Medulla oblongata (tissue), 1 donor: ENCODE data around the gene GAPDHS.

Experiments used
- DNase-seq: peaks from one replicate; pipeline ENCODE4 v3.0.0-alpha.2; 2015; ENCODE audit errors: extremely low spot score

The GAPDHS gene

DNA sequence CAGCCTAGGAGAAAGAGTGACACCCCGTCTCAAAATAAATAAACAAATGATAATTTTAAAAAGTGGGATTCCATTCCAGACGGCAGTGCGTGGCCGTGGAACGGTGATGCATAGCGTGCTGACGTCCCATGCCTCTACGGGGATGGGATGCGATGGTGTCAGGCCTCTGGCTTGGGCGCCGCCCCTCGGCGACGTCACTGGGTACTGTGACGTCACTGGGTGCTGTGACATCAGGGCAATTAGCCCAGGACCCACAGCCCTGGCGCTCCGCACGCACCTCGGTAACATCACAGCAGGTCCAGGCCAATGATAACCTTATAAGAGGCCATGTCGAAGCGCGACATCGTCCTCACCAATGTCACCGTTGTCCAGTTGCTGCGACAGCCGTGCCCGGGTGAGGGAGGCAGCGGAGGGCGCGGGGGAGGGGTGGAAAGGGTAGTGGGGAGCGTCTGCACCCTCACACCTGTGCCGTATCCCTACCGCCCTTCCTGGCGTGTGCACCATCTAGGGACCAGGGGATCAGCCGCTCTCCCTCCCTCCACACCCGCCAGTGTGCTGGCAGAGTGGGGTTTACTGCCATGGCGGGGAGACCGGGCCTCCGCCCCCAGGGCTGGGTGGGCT lies at the start of gene GAPDHS:
Gene GAPDHS, plus strand, starts transcription at position 256 of the 621 bp plus-strand sequence. Its CDS starts 72 bp downstream, at position 328.
- no peak for DNase-seq

DNA sequence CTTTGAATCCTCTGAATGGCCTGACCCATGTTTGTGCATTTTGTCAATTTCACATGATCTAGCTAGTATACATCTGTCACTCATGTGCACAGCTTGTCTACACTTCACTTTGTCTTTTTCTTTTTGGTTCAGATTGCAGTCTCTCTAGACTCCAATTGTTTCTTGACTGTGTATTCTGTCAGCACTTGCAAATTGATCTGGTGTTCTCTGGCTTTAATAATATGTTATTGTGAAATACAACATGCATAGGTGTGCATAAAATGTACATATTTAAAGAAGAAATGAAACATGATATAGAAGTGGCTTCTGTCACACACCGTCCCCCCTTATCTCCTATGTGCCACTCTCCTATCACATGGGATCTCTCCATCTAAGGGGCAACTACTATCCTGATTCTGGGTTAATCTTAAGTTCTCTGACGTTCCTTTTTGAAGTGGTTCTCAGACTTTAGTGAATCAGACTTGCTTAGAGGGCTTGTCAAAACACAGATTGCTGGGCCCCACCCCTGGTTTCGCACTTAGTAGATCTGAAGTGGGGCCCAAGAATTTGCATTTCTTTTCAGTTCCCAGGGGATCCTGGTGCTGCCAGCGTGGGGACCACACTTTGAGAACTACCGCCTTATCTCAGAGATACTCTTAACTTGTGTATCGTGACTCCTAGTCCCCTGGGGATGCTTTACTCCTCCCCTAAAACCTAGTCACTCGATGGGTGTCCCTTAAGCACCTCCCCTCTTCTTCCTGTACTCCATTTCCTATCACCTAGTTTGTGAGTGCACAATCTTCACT lies 48.8 kb upstream of the GAPDHS start:
- DNase-seq = no peak

DNA sequence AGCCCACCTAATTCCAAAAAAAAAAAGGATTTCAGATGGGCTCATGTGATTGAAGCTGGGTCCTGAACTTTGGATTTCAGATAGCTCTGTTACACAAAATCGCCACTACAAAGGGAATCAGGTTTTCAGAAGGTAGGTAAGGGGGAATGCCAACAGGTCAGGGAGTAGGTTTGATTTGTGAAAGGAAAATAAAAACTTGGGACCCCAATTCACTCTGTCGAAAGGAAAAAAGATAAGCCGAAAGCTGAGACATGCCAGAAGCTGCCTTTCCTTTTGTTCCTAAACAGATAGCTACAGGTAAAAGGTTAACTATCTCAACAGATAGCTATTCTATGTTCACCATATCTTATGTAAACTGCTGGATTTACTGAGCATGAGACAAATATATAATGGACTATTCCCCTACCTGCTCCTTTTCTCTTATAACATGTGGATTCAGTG lies 47.0 kb upstream of the GAPDHS start:
- no peak for DNase-seq

DNA sequence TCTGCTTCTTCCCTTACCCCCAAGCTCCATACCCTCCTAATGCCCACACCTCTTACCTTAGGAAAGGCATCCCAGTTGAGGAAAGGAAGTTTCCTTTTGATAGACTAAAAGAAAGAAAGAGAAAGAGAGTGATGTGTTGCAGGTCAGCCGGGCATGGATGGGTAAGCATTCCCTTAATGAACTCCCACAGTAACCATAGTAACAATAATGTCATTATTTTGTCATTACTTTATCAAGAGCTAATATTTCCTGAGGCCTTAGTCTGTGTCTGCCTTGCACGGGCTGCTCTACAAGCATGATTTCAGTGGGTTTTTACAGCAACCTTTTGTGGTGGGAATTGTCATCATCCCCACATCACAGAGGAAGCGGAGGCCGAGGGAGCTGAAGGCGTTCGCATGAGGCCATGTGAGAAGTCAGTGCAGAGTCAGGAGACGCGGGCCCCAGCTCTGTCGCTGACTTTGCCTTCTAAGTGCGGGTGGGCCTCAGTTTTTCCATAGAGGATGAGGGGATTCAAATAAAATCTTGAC lies 45.5 kb upstream of the GAPDHS start:
- no peak for DNase-seq

DNA sequence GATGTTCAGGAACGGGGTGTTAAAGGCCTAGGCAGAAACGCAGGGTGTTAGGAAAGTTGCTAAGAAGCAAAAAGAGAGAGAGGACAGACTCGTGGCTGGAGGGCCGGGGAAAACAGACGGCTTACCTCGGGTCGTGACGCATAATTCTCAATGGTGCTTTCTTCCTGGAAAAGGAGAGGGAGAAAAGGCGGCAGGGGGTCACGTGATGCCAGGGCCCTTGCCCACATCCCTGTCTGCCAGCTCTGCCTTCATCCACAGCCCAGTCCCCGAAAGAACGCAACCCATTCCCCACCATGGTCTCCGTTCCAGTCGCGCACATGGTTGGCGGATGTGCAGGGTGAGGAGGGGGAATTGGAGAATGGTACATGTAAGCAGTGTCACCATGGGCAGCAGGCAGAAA lies 44.6 kb upstream of the GAPDHS start:
- DNase-seq = no peak

DNA sequence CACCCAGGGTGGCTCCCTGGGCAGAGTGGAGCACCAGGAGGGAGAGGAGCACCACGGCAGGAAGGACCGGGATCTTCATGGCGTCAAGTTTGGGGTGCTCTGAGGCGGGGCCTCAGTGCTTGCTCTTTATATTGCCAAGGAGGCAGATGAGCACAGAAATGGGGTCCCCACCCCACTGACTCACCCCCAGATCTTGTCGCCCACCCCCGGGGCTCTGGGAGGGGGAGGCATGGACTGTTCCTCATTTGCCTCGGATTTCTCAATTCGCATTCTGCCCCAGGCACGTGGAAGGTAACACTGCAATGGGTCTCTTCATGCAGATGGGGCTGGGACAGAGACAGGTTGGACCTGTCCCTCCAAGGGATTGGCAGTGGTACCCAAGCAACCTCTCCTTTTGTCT lies 42.9 kb upstream of the GAPDHS start, which contains the start of gene KRTDAP:
Gene KRTDAP, minus strand, starts transcription at position 101 of the 400 bp plus-strand sequence. Its CDS starts 22 bp downstream, at position 79.
- no peak for DNase-seq

GRCh38 chr19:35491836-35492360 lies 41.4 kb upstream of the GAPDHS start:
- no peak for DNase-seq

GRCh38 chr19:35493971-35494370 lies 39.3 kb upstream of the GAPDHS start:
- DNase-seq = no peak

DNA sequence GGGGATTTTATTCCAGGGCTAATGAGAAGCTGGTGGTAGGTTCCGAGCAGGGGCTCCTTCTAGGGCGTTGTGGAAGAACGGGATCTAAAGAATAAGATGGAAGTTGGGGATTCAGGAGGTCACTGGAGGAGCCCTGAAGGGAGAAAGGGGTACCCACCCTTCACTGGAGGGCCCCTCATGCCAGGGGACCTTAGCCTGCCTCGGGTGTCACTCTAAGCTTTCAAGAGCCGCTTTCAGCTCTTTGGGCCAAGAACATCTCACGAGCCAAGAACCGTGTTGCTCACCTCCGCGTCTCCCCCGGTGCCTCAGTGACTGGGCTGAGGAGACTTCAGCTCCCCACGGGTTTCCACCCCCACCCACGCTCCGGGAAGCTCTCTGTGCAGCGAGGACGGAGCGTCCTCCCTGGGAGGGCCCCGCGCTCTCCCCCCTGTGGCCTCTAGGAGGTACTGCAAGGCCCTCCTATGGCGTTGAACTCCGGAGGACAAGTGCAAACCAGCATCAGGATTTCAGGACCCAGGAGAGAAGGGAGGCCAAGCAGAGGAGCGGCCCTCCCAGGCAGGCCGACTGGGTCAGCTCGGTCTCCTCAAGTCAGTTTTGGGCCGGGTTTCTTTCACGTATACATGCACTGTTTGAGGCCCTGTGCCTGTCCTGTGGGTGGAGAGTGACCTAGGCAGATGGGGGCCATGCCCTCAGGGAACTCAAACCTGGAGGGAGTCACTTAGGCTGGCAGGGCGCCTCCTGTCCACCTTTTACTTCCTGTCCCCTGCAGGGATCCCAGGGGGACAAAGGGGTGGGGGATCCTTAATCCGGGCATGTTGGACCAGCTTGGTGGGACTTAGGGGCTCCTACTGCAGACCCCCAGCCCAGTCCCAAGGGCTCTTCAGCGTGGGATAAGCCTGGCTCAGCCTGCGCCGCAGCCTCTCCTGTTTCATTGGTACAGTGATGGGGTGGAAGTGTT lies 37.9 kb upstream of the GAPDHS start:
- peak; percentile 67 for DNase-seq

GRCh38 chr19:35497406-35497805 lies 35.9 kb upstream of the GAPDHS start:
- DNase-seq = no peak

- no peak for DNase-seq
These were observed 35.0 kb upstream of the GAPDHS start for GRCh38 chr19:35498220-35498619.

GRCh38 chr19:35498984-35499527 lies 34.2 kb upstream of the GAPDHS start:
- no peak for DNase-seq

GRCh38 chr19:35500611-35501010 lies 32.6 kb upstream of the GAPDHS start:
- no peak for DNase-seq

GRCh38 chr19:35501684-35502083 lies 31.6 kb upstream of the GAPDHS start:
- no peak for DNase-seq

- DNase-seq = no peak
These were observed 30.5 kb upstream of the GAPDHS start for GRCh38 chr19:35502751-35503150.

DNA sequence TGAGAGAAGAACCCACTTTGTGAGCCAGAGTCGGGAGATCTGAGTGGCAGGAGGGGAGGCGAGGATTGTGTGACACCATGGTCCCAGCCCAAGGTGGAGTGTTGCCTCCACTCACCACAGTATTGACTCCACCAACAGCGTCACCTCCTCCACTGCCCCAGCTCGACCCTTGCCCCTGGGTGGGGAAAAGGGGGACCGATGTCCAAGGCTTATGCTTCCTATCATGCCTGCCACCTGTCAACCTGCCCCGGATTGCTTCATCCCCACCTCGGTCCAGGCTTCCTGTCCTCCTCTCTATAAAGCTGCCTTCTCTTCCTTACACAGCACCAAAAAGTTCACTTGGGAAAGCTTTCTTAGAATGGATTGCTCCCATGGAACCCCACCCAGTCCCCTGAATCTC lies 27.2 kb upstream of the GAPDHS start:
- no peak for DNase-seq

DNA sequence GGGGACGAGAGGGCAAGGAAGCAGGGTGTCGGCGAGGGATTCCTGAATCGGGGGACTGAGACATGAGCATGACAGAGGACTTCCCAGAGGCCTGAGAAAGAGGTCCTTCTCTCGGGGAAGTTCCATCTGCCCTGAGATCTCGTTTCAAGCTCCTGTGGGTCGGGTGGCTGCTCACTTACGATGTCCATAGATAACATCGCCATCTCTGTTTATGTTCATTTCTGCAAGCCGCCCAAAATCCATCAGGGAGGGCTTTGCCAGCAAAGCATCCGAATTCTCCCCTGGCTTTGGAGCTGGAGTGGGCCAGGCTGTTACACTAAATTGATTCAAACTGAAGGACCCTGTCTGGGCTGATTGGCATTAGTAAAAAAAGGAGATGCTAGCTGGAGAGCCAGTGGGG lies 25.7 kb upstream of the GAPDHS start:
- no peak for DNase-seq

DNA sequence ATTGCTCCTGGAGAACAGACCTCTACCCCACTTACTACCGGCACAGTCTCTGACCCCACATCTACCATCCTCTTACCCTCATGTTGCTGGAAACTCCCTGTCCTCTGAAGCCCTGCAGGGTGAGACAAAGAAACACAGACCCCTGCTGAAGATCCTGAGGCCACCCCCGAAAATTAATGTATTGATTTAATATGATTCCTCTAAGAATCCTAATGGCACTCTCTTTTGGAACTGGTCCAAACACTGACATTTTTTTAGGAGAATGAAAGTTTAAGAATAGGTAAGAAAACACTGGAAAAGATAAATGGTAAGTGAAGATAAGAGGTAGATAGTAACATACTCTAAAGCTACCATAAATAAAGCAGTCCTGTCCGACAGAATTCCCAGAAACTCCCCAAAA lies 25.1 kb upstream of the GAPDHS start:
- DNase-seq = no peak

- DNase-seq = no peak
These were observed 24.1 kb upstream of the GAPDHS start for GRCh38 chr19:35509018-35509652.

GRCh38 chr19:35509861-35510625 lies 23.2 kb upstream of the GAPDHS start:
- DNase-seq = peak; percentile 61
